Measurements from ENCODE around the gene ATG2B.

ATG2B gene

DNA sequence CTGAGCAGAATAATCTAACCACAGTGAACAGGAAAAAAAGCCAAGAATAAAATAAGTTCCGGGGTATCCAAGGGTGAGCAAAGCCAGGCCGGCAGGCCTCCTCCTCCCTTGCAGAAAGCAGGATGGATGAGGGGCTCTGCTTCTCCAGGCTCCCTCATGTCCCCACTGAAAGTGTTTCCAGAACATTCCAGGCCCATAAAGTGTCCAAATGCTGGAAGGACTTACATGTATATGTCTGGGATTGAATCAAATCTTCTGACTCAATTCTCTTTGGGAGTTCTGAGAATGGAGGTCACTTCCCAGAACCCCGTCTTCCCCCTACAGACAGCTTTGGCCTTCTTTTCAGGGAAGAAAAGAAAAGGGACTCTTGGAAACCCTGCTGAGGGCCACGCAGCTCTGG, 132.1 kb downstream of the ATG2B start:
- no peak for DNase-seq

- DNase-seq, result no peak
Observed at GRCh38 chr14:96229315-96229714, 133.8 kb downstream of the ATG2B start.
